Measurements from ENCODE around the gene CTPS2.
"Not testable (repeated sequence)": the region's sequence is repeated elsewhere in the genome, so short reads cannot be mapped to it uniquely, and the experiment has no call there.

CTPS2 gene

DNA sequence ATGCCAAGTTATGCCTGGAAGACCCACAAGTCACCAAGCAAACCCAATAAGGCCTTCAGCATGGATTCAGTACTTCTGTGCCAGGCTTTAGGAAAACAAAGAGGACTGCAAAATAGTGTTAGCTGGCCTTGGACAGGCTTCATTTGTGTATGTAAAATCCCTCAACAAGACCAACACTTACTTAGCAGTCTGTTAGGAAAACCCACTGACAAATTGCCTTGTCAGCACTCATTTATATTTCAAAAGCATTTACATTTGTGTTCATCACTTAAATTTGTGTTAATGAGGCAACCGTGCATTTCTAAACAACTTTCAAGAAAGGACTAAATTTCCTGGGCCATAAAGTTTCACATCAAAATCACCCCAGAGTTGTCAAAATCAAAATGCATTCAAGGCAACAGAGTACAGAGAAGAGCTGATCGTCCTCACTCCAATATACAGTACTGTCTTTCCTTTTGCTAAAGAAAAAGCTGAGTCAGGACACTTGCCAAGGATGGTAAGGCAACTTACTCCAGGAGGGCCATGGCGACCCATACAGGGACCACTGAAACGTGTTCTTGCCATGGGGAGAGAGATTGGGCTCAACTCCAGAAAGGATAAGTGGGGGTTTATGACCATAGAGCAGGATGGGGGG lies 61.0 kb downstream of the CTPS2 start:
- no peak for DNase-seq

DNA sequence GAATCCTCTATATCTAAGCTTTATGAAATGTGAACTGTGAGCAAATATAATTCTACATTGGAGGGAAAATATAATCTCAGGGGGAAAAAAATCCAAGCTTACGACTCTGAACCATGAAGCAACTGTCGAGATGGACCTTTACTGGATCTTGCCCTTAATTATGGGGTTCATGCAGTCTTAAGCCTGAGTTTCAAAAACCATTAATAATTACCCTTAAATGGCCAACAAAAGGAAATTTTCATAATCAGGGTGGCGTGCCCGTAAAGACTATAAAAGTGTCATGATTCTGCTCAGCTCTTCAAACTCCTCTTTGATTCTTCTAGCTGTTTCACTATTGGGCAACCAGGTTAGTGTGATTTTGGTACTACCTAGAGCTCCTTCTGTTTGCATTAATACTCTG lies 62.6 kb downstream of the CTPS2 start, which contains the start of gene S100G:
Gene S100G, plus strand, starts transcription at position 301 of the 400 bp plus-strand sequence. CDS start 849 bp downstream, outside the sequence.
- no peak for DNase-seq

DNA sequence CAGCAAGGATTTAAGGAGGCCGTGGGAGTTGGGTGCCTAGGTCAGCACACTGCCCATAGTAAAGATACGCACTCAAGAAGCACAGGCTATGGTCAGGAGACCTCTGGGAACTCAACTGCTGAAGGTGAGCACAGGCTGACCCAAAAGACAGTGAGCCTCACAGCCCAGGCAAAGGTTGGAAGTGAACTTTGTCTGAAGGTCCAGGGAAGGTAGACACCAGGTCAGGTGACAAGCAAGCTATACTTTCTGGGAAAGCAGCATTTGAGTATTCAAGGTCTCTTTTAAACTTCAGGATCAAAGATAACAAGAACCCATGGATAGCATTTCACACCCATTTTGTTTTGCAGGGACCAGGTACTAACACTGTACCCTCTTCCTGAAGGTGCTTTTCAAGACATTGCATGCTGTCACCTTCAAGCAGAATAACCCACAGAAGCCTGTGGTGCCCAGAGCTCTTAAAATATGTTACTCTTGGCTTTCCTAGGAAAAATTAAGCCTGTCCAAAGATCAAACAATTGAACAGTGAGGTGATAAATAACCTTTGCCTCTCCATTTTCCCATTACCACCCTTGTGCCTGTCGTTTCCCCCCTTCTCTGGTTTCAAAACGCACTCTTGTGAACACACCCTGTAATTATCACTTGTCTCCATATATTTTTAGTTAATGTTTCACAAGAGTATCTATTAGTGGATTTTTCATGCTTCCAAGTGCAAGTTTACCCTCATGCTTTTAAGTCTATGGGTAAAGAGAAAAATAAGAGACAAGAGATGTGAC lies 65.9 kb downstream of the CTPS2 start:
- DNase-seq: no peak

DNA sequence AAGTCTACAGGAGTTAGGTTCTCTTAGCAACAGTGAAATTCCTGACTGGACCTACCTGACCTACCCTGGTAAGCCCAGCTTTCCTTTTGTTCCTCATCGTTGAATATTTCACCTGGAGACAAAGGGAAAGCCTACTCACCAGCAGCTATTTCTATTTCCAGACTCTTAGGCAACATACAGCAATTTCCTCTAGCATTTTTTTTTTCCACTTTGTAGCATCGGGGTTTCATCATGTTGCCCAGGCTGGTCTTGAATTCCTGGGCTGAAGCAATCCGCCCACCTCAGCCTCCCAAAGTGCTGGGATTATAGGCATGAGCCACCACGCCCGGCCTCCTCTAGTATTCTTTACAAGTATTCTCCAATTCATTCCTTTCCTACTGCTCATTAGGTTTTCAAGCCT lies 69.3 kb downstream of the CTPS2 start:
- DNase-seq: peak; percentile 88

DNA sequence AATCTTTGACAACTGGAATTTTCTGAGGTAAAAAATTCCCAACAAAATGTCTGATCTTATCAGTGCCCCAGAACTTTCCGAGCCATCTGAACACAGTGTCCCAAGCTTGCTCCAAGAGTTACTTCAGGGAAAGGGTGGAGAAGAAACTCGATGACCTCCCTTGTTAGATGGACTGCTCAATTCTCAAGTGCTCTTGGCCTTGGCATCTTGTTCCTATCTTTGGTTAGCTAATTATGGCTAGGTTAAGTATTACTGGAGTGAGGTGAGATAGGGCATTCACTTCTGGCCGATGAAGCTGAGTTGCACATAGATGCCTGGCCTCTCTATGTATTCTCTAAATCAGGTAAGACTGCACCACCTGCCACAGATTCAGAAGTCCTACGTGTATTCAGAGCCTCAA lies 71.6 kb downstream of the CTPS2 start:
- DNase-seq: no peak

DNA sequence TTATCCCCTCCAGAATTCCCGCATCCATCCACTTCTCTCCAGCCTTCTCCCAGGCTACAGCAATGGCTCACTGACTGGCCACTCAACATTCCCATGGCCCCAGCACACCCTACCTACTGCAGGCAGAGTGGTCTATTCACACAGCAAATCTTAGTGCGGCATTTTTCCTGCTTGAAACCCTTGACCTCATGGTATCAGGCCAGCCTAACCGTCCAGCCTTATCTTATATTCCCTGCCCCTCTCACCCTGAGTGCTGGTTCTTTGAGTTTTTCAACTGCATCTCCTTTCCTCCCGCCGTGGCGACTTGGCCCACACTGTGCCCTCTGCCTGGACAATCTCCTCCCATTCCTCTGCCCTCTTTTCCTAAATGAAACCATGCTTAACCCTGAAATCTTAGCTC lies 72.5 kb downstream of the CTPS2 start:
- DNase-seq: no peak

DNA sequence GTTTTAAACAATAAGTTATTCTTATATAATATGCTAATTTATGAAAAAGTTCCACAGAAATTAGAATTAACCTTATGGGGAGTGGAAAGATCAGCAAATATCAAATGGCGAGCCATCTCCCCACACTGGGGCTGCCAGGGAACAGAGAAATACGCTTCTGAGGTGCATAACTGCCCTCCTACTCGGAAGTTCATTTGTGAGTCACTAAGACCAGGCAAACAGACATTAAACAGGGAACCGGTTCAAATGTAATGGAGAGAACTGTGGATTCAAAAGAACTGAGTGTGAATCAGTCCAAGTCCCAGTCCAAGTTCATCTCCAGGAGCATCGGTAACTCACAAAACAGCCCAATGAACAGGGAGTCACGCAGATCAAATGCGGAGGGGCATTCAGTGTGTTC lies 73.9 kb downstream of the CTPS2 start:
- no peak for DNase-seq

DNA sequence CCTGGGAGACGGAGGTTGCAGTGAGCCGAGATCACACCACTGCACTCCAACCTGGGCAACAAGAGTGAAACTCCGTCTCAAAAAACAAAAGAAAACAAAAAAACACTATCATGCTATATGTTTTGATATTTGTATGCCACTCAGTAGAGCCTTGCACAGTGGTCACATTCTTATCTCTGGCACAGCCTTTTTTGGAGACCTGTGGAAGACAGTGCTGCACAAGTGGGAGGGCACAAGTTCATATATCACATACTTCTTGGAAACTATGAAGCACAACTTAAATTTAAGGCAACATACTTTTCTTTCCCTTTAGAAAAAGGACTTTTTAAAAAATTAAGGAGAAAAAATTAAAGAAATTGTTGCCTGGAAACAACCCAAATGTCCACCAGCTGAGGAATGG lies 76.9 kb downstream of the CTPS2 start:
- no peak for DNase-seq

DNA sequence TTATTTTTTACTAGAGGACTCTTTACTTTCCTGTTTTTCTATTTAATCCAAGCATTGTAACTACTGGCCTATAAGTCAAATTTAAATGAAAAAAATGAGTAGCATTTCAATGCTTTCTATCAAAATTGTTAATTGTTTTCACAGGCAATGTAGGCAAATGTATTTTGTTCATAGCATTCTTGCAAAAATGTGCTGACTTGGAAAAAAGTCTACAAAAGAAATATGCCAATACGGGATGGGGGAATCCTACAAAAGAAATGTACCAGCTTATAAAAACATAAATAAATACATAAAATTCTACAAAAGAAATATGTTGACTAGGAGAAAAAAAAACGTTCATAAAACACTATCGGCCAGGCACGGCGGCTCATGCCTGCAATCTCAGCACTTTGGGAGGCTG lies 77.4 kb downstream of the CTPS2 start:
- no peak for DNase-seq

DNA sequence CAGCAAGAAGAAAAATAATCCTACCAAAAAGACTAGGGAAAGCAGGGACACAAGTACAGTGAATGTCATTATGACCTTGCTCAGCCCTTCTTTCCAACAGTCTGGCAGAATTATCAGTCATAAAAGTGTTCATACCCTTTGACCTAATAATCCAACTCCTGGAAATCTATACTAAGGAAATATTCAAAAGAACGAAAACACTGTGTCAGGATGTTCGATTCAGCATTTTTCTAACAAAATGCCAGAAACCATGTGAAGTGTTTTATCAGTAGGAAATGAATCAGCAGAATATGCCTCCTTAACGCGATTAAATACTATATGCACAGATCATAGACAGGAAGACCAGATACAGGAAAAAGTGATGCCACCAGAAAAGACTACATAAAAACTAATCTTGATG lies 78.7 kb downstream of the CTPS2 start:
- DNase-seq: no peak

DNA sequence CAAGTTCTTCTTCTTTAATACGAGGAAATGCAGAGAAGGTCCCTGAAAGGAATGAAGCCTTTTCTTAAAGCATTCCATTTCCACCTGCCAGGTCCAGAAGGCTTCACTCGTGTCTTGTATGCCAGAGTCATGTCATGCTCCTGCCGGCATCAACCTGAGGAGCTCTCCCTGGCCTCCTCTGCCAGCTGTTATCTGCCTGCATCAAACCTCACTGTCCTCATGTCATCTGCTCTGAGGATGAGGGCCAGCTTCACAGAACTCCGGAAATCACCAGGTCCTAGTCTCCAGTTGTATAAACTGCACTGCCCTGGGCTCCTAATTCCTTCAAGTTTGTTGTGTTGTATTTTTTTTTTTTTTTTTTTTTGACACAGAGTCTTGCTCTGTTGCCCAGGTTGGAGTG lies 82.6 kb downstream of the CTPS2 start:
- DNase-seq: no peak

DNA sequence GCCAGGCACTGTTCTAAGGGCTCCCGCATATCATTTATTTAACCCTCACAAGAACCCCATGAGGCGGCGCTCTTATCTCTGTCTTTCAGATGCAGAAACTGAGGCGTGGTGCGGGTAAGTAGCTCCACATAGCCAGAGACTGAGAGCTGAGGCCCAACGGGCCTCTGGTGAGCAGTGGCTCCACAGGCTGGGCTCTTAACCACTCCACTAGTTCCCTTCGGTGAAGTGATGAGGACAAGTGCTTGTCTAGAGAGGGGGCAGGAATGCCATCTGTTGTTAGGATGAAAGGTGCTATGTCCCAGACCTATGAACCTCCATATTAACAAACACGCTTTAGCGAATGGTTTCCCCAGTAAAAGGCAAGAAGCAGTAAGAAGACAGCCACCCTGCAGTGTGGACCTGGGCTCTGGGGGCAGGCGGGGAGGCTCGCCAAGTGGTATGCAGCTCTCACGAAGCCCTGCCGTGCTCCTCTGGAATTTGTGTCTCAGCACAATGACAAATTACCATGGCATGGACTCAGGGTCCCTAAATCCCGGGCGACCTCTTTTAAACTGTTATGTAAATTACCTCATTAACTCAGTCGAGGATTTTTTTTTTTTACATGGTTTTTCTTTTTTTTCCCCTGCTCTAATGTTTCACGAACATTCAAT lies 83.4 kb downstream of the CTPS2 start:
- DNase-seq: peak; percentile 80

DNA sequence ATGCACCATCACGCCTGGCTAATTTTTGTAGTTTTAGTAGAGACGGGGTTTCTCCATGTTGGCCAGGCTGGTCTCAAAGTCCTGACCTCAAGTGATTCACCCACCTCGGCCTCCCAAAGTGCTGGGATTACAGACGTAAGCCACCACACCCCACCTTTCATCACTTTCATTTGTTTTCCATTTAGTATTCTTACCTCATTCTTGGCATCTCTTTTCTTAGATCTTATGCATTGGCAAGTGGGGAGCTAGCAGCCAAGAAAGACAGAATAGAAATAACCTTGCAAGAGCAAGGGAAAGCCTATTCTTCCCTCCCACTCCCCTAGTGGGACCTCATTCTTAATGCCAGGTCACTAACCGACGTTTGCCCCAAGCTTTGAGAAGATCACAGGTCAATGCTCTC lies 84.0 kb downstream of the CTPS2 start:
- not testable (repeated sequence) for DNase-seq

DNA sequence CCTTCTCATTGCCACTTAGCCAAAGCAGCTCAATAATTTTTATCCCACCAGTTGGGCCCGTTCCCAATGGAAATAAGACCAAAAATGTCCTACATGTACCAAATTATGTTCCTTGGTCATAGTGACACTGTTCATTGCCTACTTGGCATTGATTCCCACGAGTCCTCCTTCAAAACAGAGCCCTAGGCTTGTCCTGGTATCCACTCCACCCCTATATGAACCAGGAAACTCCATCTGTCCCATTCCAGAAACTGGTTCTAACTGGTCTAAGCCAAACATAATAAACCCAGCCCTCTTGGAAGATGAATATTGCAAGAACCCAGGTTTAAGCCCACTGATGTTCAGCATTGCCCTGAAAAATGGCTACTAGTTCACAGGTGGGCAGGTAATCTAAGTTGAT lies 93.4 kb downstream of the CTPS2 start:
- DNase-seq: no peak

DNA sequence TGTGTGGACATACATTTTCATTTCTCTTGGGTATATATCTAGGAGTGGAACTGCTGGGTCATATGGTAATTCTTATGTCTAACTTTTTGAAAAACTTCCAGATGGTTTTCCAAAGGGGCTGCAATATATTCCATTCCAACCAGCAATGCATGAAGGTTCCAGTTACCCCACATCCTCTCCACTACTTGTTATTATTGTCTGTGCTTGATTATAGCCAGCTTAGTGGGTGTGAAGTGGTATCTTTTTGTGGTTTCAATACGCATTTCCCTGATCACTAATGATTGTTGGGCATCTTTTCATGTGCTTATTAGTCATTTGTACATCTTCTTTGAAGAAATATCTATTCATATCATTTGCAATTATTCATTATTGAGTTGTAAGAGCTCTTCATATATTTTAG lies 94.0 kb downstream of the CTPS2 start:
- DNase-seq: no peak

DNA sequence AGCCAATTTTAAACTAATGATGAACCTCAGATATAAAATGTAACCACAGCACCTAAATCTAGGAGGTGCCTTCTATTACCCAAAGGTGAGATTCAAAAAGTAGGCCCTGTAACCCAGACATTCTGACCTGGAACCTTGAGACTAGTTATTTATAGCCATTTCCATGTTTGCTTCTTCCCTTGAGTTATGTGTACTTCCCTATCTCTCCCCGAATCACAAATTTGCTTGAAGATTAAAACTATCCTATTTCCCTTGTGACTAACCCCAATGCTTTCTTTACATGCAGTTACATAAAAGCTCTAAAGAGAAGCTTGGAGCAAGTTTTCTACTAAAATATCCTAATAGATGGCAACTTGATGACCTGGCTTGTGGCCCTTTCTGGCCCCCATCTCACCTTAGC lies 95.1 kb downstream of the CTPS2 start:
- no peak for DNase-seq

DNA sequence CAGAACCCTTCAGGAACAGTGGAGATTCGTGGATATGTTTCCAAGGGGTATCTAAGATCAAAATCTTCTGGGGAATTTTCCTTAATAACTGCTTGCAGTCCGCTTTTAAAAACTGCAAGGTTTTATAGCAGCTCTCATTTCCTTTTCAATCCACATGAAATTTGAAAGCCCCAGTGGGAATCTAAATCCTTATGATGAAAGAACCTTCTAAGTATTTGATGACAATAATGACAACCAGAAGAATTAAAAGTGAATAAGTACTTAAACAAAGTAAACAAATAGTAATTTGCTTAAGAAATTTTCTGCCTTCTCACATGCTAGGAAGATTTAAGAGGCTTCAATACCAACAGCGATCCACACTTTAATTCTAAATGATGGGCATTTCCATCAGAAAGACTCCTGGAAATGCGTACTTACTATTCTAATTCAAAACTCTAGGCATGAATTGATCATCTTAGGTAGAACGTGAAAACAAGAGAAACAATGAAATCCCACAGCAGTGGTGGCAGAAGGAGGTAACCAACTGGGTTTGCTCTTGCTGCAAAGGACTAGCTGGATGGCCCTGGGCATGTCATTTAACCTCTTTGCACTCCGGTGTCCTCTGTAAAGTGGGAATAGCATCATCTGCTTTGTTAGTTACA lies 100.1 kb downstream of the CTPS2 start:
- DNase-seq: no peak

DNA sequence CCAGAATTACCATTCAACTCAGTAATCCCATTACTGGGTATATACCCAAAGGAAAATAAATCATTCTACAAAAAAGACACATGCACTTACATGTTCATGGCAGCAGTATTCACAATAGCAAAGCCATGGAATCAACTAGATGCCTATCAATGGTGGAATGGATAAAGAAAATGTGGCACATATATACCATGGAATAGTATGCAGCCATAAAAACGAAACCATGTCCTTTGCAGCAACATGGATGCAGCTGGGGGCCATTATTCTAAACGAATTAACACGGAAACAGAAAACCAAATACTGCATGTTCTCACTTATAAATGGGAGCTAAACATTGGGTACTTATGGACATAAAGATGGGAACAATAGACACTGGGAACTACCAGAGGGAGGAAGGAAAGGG lies 101.8 kb downstream of the CTPS2 start:
- not testable (repeated sequence) for DNase-seq

DNA sequence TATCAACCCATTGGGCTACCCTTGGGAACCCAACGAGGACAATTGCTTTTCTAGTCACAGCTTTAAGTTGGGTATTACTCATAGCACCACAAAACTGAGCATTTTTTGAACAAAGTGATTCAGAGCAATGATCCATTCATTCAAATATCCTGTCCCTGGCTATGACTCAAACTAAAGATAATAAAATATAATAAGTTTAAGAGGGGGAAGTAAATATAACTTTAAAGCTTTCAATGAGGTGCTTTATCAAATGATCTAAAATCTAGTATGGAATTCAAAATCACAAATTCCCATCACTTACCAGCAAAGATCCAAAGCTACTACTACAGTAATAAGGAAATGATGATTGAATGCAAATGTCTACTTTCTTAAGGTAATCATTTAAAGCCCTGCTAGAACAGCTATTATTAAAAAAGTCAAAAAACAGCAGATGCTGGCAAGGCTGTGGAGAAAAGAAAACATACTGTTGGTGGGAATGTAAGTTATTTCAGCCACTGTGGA lies 102.3 kb downstream of the CTPS2 start:
- DNase-seq: peak; percentile 79

DNA sequence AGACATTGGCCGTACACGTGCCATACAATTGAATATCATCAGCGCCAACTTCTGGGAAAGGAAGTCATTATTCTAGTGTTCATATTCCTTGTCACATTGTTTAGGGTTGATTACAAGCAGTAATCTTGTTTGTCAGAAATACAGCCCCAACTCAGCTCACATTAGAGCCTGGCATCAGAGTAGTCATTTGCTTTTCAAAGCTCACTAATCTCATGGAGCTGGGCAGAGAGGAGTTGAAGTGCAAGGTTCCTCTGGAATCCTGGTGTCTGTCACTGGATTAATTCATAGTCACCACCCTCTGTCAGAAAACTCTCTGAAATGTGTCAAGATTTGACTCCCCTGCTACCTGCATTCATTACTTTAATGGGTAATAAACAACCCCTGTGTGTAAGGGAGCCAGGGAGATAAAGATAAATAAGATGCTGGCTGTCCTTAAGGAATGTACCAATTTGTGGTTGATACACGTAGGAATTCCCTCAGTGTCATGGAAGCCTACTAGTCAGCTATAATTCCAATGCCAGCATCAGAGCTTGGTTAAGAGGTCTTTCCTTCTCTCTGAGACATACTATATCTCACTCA lies 106.2 kb downstream of the CTPS2 start:
- peak; percentile 5 for DNase-seq

DNA sequence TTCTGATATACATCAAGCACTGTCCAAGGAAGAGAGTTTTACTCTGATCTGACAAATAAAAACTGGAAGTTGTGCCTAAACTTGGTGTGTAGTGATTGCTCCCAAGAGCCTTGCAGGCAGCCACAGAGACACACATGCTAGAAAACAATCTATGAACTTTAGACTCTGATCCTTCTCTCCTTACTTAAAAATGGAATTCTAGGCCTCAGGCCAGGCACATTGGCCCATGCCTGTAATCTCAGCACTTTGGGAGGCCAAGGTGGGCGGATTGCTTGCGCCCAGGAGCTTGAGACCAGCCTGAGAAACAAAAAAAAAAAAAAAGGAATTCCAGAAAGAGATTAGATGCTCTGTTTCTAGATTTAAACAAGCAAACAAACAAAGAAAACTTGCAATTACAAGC lies 108.1 kb downstream of the CTPS2 start:
- DNase-seq: no peak

DNA sequence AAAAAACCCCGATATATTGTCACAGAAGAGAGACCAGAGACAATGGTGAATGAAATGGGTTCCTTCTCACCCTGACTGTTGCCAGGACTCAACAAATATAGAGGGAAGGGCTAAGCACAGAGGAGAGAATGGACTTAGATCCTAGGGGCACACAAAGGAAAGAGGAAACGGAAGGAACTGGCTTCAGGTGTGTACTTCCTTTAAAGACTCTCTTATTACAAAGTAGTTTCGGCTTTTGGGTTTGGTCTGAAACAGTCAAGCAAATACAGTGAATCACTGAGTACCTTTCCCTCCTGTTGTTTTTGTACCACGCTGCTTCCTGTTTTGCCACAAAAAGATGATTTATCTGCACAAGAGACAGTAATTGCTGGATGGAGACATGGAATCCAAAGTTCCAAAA lies 108.6 kb downstream of the CTPS2 start:
- DNase-seq: peak; percentile 5

DNA sequence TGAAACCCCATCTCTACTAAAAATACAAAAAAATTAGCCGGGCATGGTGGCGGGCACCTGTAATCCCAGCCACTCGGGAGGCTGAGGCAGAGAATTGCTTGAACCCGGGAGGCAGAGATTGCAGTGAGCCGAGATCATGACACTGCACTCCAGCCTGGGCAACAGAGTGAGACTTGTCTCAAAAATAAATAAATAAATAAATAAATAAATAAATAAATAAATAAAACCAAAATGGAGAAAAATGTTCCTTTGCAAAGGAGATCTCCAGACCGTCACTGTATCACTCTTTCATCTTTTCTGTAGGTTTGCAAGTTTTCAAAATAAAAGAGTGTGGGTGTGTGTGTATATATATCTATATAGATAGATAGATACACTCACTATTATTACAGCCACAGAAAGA lies 109.2 kb downstream of the CTPS2 start:
- DNase-seq: not testable (repeated sequence)

Measured in fibroblast of skin of scalp (primary cell).